ENCODE results near the gene PRSS57. TPM values are rescaled to one million over a fixed set of nuclear protein-coding genes. Genes with fewer than 3 reads are reported as not detected.

The PRSS57 gene
- total and polyA plus RNA-seq, 2 of the 13 experiments (the other 11 are each of a cell fraction or from before 2014, with no cell fraction given), result 0.12 TPM; not detected in 1

- TF ChIP-seq ZNF530 (CRISPR knock-in tag; IDR thresholded peaks at IDR 0.05; ENCODE audit: low read depth) (no peak), ZBTB39 (CRISPR knock-in tag; IDR thresholded peaks at IDR 0.05) (no peak), SMC3 (IDR thresholded peaks at IDR 0.05; ENCODE audit: low read length) (no peak), ZNF546 (CRISPR knock-in tag; conservative IDR thresholded peaks at IDR 0.05) (0 out of 2 replicates have a peak, but pooled peaks have one; percentile 8), MYC (CRISPR knock-in tag; IDR thresholded peaks at IDR 0.05; ENCODE audit: borderline replicate concordance) (peak; percentile 48; the same call in 1 of the 2 replicates), KLF12 (CRISPR knock-in tag; IDR thresholded peaks at IDR 0.05; ENCODE audit: borderline replicate concordance) (peak; percentile 25; the same call in 1 of the 2 replicates), ZBTB40 (IDR thresholded peaks at IDR 0.05) (no peak), ZBTB40 (CRISPR knock-in tag; IDR thresholded peaks at IDR 0.05) (no peak), SALL1 (CRISPR knock-in tag; IDR thresholded peaks at IDR 0.05) (no peak), ZNF350 (CRISPR knock-in tag; IDR thresholded peaks at IDR 0.05; ENCODE audit: borderline replicate concordance, low read depth) (no peak), ZNF660 (CRISPR knock-in tag; IDR thresholded peaks at IDR 0.05; ENCODE audit: borderline replicate concordance, low read depth) (no peak), PRDM4 (CRISPR knock-in tag; IDR thresholded peaks at IDR 0.05; ENCODE audit: borderline replicate concordance) (no peak), ATF5 (CRISPR knock-in tag; IDR thresholded peaks at IDR 0.05; ENCODE audit: low read depth) (no peak), ZNF619 (CRISPR knock-in tag; IDR thresholded peaks at IDR 0.05) (no peak)
Measured at GRCh38 chr19:662207-662961, 32.9 kb downstream of the PRSS57 start (continued).

All from HepG2 (cell line).